Sigmoid colon (tissue), 7 donors: ENCODE results near the gene STK10. TPM values are rescaled to one million over a fixed set of nuclear protein-coding genes. Genes with fewer than 3 reads are reported as not detected.
A peak's percentile ranks its signal among the peaks of the same experiment; 100 is the strongest.

ENCODE experiments used
- DNase-seq: peaks from one replicate; pipeline ENCODE4 v3.0.0-alpha.2; 2019
- H3K27ac ChIP-seq, 4 donors: fragments of 200-600 bp; sonication (generic); one replicate each; pipeline ENCODE4 v1.5.1; 2016 to 2019; ENCODE audit warnings: mild to moderate bottlenecking in 1 of 4
- H3K27me3 ChIP-seq, 3 donors: fragments of 200-600 bp; sonication (generic); one replicate each; pipeline ENCODE4 v1.5.1; 2019; ENCODE audit warnings: mild to moderate bottlenecking in 1 of 3
- H3K36me3 ChIP-seq, 4 donors: fragments of 200-600 bp; sonication (generic); one replicate each; pipeline ENCODE4 v1.5.1; 2016 to 2019
- H3K4me1 ChIP-seq, 4 donors: fragments of 200-600 bp; sonication (generic); one replicate each; pipeline ENCODE4 v1.5.1; 2017 to 2019
- H3K4me3 ChIP-seq, 4 donors: fragments of 200-600 bp; sonication (generic); one replicate each; pipeline ENCODE4 v1.5.1; 2017 to 2019; ENCODE audit warnings: mild to moderate bottlenecking in 2 of 4, moderate library complexity in 1 of 4
- H3K9me3 ChIP-seq, 4 donors: fragments of 200-600 bp in 3 of 4; sonication (generic) in 3 of 4; one replicate each; pipeline versions ENCODE4 v1.5.1 to v1.6.1; 2013 to 2019
- EP300 ChIP-seq, 4 donors: sonication (generic); formaldehyde crosslinking; IDR thresholded peaks; one replicate each; pipeline ENCODE4 v1.6.1; 2017; ENCODE audit warnings: antibody characterized with exemption in 4 of 4
- POLR2A ChIP-seq, 2 donors: fragments of 450-650 bp; IDR thresholded peaks; one replicate each; pipeline ENCODE4 v1.6.1; 2016; ENCODE audit warnings: antibody characterized with exemption in 2 of 2, mild to moderate bottlenecking in 2 of 2, moderate library complexity in 2 of 2
- POLR2AphosphoS5 ChIP-seq, 4 donors: sonication (generic); formaldehyde crosslinking; IDR thresholded peaks; one replicate each; pipeline ENCODE4 v1.6.1; 2017; ENCODE audit warnings: antibody characterized with exemption in 4 of 4
- WGBS, 2 donors: extraction: QIAGEN DNeasy Blood & Tissue Kit; methylation state at CpG; one replicate each; pipeline ENCODE4 v1.1.7; 2013; 5-methylcytosine and 5-hydroxymethylcytosine counted together
- intact Hi-C: fragments of 100-400 bp; cut with DNase I; formaldehyde crosslinking; loops from one replicate; pipeline ENCODE4 v1.15.1; 2023
- polyA plus RNA-seq, 3 donors: library from polyadenylated mRNA; stranded (reverse); fragments of 200-250 nt; gene quantifications; one replicate each; pipeline ENCODE4 v1.2.3, GENCODE V29; 2013
- total RNA-seq, 4 donors: library from RNA; depleted of rRNA; stranded (reverse); fragments of >200 nt; gene quantifications; one replicate each; pipeline ENCODE4 v1.1.0, GENCODE V29; 2016
- TF ChIP-seq, protein P1 (sequence below), 4 experiments: fragments of 450-650 bp in 3 of 4; fragments of 200-600 bp in 1 of 4; IDR thresholded peaks; one replicate each; pipeline ENCODE4 v1.5.1; 2016 to 2019; ENCODE audit warnings: antibody characterized with exemption in 4 of 4, mild to moderate bottlenecking in 3 of 4, moderate library complexity in 2 of 4
- donor health status: healthy with polysubstance abuse.
- donor health status: Bipolar disorder and iron deficiency.
- donor health status: healthy.

Gene STK10
- total and polyA plus RNA-seq, 7 donors: 4.2 to 28.6 (median 12.5) TPM

DNA sequence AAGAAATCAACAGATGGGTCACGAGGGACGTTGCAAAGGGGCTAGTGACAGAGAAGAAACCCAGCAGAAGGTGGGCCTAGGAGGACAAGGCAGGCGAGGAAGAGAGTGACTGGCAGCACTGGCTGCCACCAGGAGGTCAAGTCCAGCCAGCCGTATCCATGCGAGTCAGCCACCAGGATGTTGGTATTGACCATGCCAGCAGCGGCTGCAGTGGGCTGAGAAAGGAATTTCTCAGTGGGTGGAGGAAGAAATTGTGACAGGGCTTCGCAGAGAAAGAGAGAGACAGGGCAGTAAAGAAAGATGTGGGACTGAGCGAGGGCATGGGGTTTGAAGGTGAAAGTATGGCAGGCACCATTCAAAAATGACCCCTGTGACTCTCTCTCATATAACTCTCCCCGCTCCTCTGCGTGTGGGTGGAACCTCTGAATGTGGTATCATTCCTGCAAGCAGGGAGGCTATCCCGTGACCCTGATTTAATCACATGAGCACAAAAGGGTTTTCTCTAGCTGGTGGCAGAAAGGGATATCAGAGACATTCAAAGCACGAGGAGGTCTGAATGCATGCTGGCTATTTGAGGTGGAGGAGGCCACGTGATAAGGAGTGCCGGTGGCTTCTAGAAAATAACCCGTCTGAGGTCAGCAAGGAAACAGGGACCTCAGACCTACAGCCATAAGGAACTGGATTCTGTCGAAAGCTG lies 136.2 kb downstream of the STK10 start:
- Histone ChIP-seq H3K36me3 (peaks cover 0 to 31% (median 2%) of the 10 kb centered on the region in 4 donors), H3K9me3 (no peaks in the 10 kb centered on the region), H3K4me3 (no peak overlapping the region), H3K27ac (peak overlapping the region; percentile 32 to 73 (median 61)), H3K27me3 (no peaks in the 10 kb centered on the region), H3K4me1 (peaks cover 0 to 16% (median 13%) of the 10 kb centered on the region in 4 donors)
- TF ChIP-seq, protein P1, sequence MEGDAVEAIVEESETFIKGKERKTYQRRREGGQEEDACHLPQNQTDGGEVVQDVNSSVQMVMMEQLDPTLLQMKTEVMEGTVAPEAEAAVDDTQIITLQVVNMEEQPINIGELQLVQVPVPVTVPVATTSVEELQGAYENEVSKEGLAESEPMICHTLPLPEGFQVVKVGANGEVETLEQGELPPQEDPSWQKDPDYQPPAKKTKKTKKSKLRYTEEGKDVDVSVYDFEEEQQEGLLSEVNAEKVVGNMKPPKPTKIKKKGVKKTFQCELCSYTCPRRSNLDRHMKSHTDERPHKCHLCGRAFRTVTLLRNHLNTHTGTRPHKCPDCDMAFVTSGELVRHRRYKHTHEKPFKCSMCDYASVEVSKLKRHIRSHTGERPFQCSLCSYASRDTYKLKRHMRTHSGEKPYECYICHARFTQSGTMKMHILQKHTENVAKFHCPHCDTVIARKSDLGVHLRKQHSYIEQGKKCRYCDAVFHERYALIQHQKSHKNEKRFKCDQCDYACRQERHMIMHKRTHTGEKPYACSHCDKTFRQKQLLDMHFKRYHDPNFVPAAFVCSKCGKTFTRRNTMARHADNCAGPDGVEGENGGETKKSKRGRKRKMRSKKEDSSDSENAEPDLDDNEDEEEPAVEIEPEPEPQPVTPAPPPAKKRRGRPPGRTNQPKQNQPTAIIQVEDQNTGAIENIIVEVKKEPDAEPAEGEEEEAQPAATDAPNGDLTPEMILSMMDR (IDR thresholded peaks at IDR 0.05): no peak
- no peak for TF ChIP-seq POLR2A (IDR thresholded peaks at IDR 0.05)
- TF ChIP-seq EP300 (IDR thresholded peaks at IDR 0.05): no peak
- no peak for TF ChIP-seq POLR2AphosphoS5 (IDR thresholded peaks at IDR 0.05)
- intact Hi-C loops: loop anchor here (5.0 kb wide), 2 partner anchors 51 to 136 kb away; partner anchors contain the start of gene STK10
- WGBS, 2 donors: 90 to 93% methylated on average over 16 of the region's 16 CpGs
- DNase-seq: no peak

DNA sequence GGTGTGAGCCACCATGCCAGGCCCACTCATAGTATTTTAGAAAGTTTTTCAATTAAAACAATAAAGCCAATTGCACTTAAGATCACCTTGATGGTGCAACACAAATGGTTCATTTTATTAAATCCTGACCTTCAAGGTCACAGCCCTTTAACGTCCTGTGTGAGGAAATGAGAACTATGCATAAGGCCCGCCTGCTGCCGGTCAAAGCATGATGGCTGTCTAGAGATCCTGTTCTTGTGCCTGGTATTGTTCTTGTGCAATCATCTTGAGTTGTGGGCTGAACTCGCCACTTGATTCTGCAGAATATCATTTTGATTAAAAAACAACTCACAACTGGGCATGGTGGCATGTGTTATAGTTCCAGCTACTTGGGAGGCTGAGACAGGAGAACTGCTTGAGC lies 137.9 kb downstream of the STK10 start:
- Histone ChIP-seq H3K27me3 (no peaks in the 10 kb centered on the region), H3K9me3 (no peaks in the 10 kb centered on the region), H3K4me1 (peaks cover 0 to 16% (median 13%) of the 10 kb centered on the region in 4 donors), H3K4me3 (no peak overlapping the region), H3K27ac (no peak overlapping the region), H3K36me3 (peaks cover 0 to 24% (median 2%) of the 10 kb centered on the region in 4 donors)
- DNase-seq: no peak
- intact Hi-C loops: loop anchor here (5.0 kb wide), 2 partner anchors 52 to 137 kb away; partner anchors contain the start of gene STK10
- WGBS, 2 donors: 89 to 91% methylated on average over 4 of the region's 4 CpGs
- TF ChIP-seq, protein P1 (IDR thresholded peaks at IDR 0.05): no peak
- TF ChIP-seq EP300 (IDR thresholded peaks at IDR 0.05) (no peak), POLR2A (IDR thresholded peaks at IDR 0.05) (no peak), POLR2AphosphoS5 (IDR thresholded peaks at IDR 0.05) (no peak)

DNA sequence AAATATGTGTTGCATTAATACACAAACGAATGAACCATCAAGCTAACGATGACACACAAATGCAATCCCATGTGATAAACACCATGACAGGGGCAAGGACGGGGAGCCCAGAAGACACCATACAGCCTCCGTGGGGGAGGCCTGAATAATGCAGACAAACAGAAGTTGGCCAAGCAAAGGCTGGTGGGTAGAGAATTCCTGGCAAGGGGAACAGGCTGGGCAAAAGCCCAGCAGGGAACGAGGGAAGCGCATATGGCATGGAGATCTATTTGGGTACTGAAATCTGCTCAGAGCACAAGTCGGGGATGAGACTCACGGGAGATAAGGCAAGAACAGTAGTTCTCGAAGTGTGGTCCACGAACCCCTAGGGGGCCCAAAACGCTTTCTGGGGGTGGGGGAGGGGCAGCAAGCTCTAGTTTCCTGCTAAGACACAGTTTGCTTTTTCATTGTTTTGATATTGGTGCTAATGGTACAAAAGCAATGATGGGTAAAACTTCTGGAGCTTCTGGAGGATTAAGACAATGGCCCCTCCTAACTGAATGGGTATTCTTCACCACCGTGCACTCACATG lies 138.7 kb downstream of the STK10 start:
- 91 to 93% methylated on average over 12 of the region's 12 CpGs for WGBS, 2 donors
- peaks cover 0 to 16% (median 13%) of the 10 kb centered on the region in 4 donors for H3K4me1 ChIP-seq
- peaks cover 0 to 27% (median 2%) of the 10 kb centered on the region in 4 donors for H3K36me3 ChIP-seq
- no peaks in the 10 kb centered on the region for H3K9me3 ChIP-seq
- no peak for DNase-seq
- no peak for TF ChIP-seq POLR2A (IDR thresholded peaks at IDR 0.05)
- TF ChIP-seq EP300 (IDR thresholded peaks at IDR 0.05): no peak
- TF ChIP-seq, protein P1 (IDR thresholded peaks at IDR 0.05): no peak
- no peak for TF ChIP-seq POLR2AphosphoS5 (IDR thresholded peaks at IDR 0.05)
- no peak overlapping the region for H3K4me3 ChIP-seq
- H3K27ac ChIP-seq: no peak overlapping the region
- intact Hi-C loops: loop anchor here (10.0 kb wide), 1 partner anchor 635 kb away; the partner anchor contains the start of gene FGF18
- H3K27me3 ChIP-seq: no peaks in the 10 kb centered on the region

DNA sequence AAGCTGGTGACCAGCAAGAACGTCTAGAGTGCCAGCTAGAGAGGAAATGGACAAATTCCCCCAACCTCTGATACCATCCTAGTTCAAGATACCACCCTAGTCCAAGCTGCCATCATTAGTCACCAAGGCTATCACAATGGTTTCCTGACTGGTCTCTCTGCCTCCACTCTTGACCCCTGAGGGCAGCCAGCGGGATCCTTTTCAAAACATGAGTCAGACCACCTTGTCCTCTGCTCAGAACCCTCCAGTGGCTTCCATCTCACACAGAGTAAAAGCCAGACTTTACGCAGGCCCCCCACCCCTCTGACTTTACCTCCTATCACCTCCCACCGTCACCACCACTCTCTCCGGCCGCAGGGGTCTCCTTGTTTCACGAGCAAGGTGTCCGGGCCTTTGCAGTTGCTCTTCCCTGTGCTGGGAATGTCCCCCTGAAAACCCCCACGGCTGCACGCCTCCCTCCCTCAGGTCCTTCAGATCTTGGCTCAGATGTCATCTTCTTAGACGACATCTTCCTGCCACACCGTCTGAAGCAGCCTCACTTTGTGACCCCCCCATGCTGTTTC lies 139.4 kb downstream of the STK10 start:
- Histone ChIP-seq H3K27ac (no peak overlapping the region), H3K36me3 (peaks cover 0 to 28% (median 3%) of the 10 kb centered on the region in 4 donors), H3K9me3 (no peaks in the 10 kb centered on the region), H3K27me3 (no peaks in the 10 kb centered on the region), H3K4me3 (no peak overlapping the region), H3K4me1 (peaks cover 0 to 16% (median 13%) of the 10 kb centered on the region in 4 donors)
- 94 to 95% methylated on average over 12 of the region's 12 CpGs for WGBS, 2 donors
- intact Hi-C loops: loop anchor here (10.0 kb wide), 1 partner anchor 634 kb away; the partner anchor contains the start of gene FGF18
- DNase-seq: no peak
- TF ChIP-seq POLR2A (IDR thresholded peaks at IDR 0.05): no peak
- TF ChIP-seq, protein P1 (IDR thresholded peaks at IDR 0.05): no peak
- no peak for TF ChIP-seq EP300 (IDR thresholded peaks at IDR 0.05)
- TF ChIP-seq POLR2AphosphoS5 (IDR thresholded peaks at IDR 0.05): no peak
